ENCODE data around the gene NSA2. TPM values are rescaled to one million over a fixed set of nuclear protein-coding genes. Genes with fewer than 3 reads are reported as not detected.

The NSA2 gene
- total and polyA plus RNA-seq, 9 donors: 72.7 to 244 (median 185) TPM

- Histone ChIP-seq H3K4me3 (no peak overlapping the region), H3K27me3 (no peaks in the 10 kb centered on the region), H3K4me1 (ENCODE audit: insufficient read depth) (no peaks in the 10 kb centered on the region), H3K9me3 (no peaks in the 10 kb centered on the region), H3K27ac (no peak overlapping the region), H3K36me3 (no peaks in the 10 kb centered on the region)
- no peak for DNase-seq
- TF ChIP-seq EP300 (IDR thresholded peaks at IDR 0.05) (no peak), POLR2A (IDR thresholded peaks at IDR 0.05) (no peak), CTCF (IDR thresholded peaks at IDR 0.05) (no peak)
- intact Hi-C loops (cut with DNase I): no loop called here
- 59 to 66% (median 60%) methylated on average over 3 of the region's 3 CpGs for WGBS, 3 donors
Observed at GRCh38 chr5:74801197-74801596, 34.1 kb downstream of the NSA2 start.

GRCh38 chr5:74801941-74802340 is 34.9 kb downstream of the NSA2 start:
- Histone ChIP-seq H3K27me3 (no peaks in the 10 kb centered on the region), H3K9me3 (no peaks in the 10 kb centered on the region), H3K36me3 (no peaks in the 10 kb centered on the region), H3K4me1 (ENCODE audit: insufficient read depth) (no peaks in the 10 kb centered on the region), H3K4me3 (no peak overlapping the region), H3K27ac (no peak overlapping the region)
- intact Hi-C loops (cut with DNase I): no loop called here
- TF ChIP-seq EP300 (IDR thresholded peaks at IDR 0.05) (no peak), POLR2A (IDR thresholded peaks at IDR 0.05) (no peak), CTCF (IDR thresholded peaks at IDR 0.05) (no peak)
- no peak for DNase-seq
- 58 to 61% (median 60%) methylated on average over 1 of the region's 1 CpG for WGBS, 3 donors

- Histone ChIP-seq H3K4me3 (no peak overlapping the region), H3K36me3 (no peaks in the 10 kb centered on the region), H3K4me1 (ENCODE audit: insufficient read depth) (no peaks in the 10 kb centered on the region), H3K9me3 (no peaks in the 10 kb centered on the region), H3K27ac (no peak overlapping the region), H3K27me3 (no peaks in the 10 kb centered on the region)
- TF ChIP-seq CTCF (IDR thresholded peaks at IDR 0.05) (no peak), POLR2A (IDR thresholded peaks at IDR 0.05) (no peak), EP300 (IDR thresholded peaks at IDR 0.05) (no peak)
- intact Hi-C loops (cut with DNase I): no loop called here
- 91 to 96% (median 93%) methylated on average over 4 of the region's 4 CpGs for WGBS, 3 donors
- DNase-seq: no peak
Observed at GRCh38 chr5:74810915-74811314, 43.9 kb downstream of the NSA2 start.

- H3K27ac ChIP-seq: no peak overlapping the region
- 59 to 75% (median 71%) methylated on average over 1 of the region's 1 CpG for WGBS, 3 donors
- intact Hi-C loops (cut with DNase I): no loop called here
- H3K27me3 ChIP-seq: no peaks in the 10 kb centered on the region
- TF ChIP-seq POLR2A (IDR thresholded peaks at IDR 0.05) (no peak), CTCF (IDR thresholded peaks at IDR 0.05) (no peak), EP300 (IDR thresholded peaks at IDR 0.05) (no peak)
- H3K9me3 ChIP-seq: no peaks in the 10 kb centered on the region
- DNase-seq: no peak
- no peak overlapping the region for H3K4me3 ChIP-seq
- H3K36me3 ChIP-seq: no peaks in the 10 kb centered on the region
- H3K4me1 ChIP-seq (ENCODE audit: insufficient read depth): no peaks in the 10 kb centered on the region
Observed at GRCh38 chr5:74816875-74817274, 49.8 kb downstream of the NSA2 start.

DNA sequence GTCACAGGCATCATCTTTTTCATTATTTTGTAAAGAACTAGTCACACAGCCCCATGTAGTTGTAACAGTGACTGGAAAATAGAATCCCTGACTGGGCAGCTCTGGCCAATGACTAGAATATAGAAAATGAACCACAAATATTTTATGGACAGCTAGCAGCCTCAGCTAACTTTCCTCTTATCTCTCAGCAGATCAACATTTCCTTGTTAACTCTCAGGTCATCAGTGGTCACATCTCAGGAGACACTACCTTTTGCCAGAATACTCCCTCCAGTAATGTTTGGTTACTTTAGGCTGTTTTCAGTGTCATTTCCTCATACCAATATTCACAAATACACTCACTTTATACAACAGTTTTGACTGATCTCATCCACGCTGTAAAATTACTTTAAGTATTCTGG is 55.2 kb downstream of the NSA2 start:
- intact Hi-C loops (cut with DNase I): no loop called here
- no peaks in the 10 kb centered on the region for H3K9me3 ChIP-seq
- no peaks in the 10 kb centered on the region for H3K36me3 ChIP-seq
- TF ChIP-seq POLR2A (IDR thresholded peaks at IDR 0.05) (no peak), EP300 (IDR thresholded peaks at IDR 0.05) (no peak), CTCF (IDR thresholded peaks at IDR 0.05) (no peak)
- H3K27ac ChIP-seq: no peak overlapping the region
- H3K4me3 ChIP-seq: no peak overlapping the region
- no peaks in the 10 kb centered on the region for H3K4me1 ChIP-seq (ENCODE audit: insufficient read depth)
- no peaks in the 10 kb centered on the region for H3K27me3 ChIP-seq
- WGBS, 3 donors: 95 to 100% (median 97%) methylated on average over 1 of the region's 1 CpG
- no peak for DNase-seq

All from ovary (tissue), 9 donors.